ENCODE measurements around the gene C1orf116.
"Not testable (repeated sequence)": the region's sequence is repeated elsewhere in the genome, so short reads cannot be mapped to it uniquely, and the experiment has no call there.

The C1orf116 gene

DNA sequence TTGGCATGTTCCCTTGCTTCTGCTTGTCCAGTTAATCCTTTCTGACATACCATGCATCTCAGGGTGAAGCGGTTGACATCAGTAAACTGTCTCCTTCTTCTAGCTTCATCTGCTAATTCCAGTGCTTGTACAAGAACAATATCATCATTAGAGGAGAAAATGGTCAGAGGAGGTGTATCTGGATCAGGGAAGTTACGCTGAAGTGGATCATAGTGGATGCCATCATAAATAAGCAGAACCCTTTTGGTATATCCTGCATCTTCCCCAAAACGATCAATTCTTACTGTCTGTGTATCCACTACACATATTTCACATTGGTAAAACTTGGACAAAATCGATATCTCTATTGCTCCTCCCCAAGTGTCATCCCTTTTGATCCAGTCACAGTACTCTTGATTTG, 16.5 kb upstream of the C1orf116 start:
- no peak for TF ChIP-seq CTCF (IDR thresholded peaks at IDR 0.05; ENCODE audit: low read depth, low read length)
- TF ChIP-seq POLR2A (IDR thresholded peaks at IDR 0.05; ENCODE audit: extremely low read depth, insufficient read length), result no peak
- TF ChIP-seq MAX (IDR thresholded peaks at IDR 0.05; ENCODE audit: low read depth, low read length), result no peak
- TF ChIP-seq MYC (IDR thresholded peaks at IDR 0.05; ENCODE audit: low read depth, low read length), result no peak
- H3K4me3 ChIP-seq (ENCODE audit: low read depth, low read length), result peak overlapping the region; percentile 92
- DNase-seq (ENCODE audit: low read depth), result no peak

GRCh38 chr1:207048041-207048440, 15.5 kb upstream of the C1orf116 start:
- no peak for DNase-seq (ENCODE audit: low read depth)
- TF ChIP-seq MYC (IDR thresholded peaks at IDR 0.05; ENCODE audit: low read depth, low read length) (no peak), CTCF (IDR thresholded peaks at IDR 0.05; ENCODE audit: low read depth, low read length) (no peak), MAX (IDR thresholded peaks at IDR 0.05; ENCODE audit: low read depth, low read length) (no peak), POLR2A (IDR thresholded peaks at IDR 0.05; ENCODE audit: extremely low read depth, insufficient read length) (no peak)
- H3K4me3 ChIP-seq (ENCODE audit: low read depth, low read length), result no peak overlapping the region

- no peak for DNase-seq (ENCODE audit: low read depth)
- H3K4me3 ChIP-seq (ENCODE audit: low read depth, low read length), result no peak overlapping the region
- no peak for TF ChIP-seq CTCF (IDR thresholded peaks at IDR 0.05; ENCODE audit: low read depth, low read length)
- TF ChIP-seq MYC (IDR thresholded peaks at IDR 0.05; ENCODE audit: low read depth, low read length), result no peak
- TF ChIP-seq MAX (IDR thresholded peaks at IDR 0.05; ENCODE audit: low read depth, low read length), result no peak
- TF ChIP-seq POLR2A (IDR thresholded peaks at IDR 0.05; ENCODE audit: extremely low read depth, insufficient read length), result no peak
These were observed 14.9 kb upstream of the C1orf116 start for GRCh38 chr1:207047505-207047904.

- no peak for DNase-seq (ENCODE audit: low read depth)
- H3K4me3 ChIP-seq (ENCODE audit: low read depth, low read length), result no peak overlapping the region
- no peak for TF ChIP-seq POLR2A (IDR thresholded peaks at IDR 0.05; ENCODE audit: extremely low read depth, insufficient read length)
These were observed 12.9 kb upstream of the C1orf116 start for GRCh38 chr1:207045453-207045852.

- H3K4me3 ChIP-seq (ENCODE audit: low read depth, low read length); DNase-seq (ENCODE audit: low read depth): not testable (repeated sequence)
These were observed 8.8 kb upstream of the C1orf116 start for GRCh38 chr1:207041397-207041796.

DNA sequence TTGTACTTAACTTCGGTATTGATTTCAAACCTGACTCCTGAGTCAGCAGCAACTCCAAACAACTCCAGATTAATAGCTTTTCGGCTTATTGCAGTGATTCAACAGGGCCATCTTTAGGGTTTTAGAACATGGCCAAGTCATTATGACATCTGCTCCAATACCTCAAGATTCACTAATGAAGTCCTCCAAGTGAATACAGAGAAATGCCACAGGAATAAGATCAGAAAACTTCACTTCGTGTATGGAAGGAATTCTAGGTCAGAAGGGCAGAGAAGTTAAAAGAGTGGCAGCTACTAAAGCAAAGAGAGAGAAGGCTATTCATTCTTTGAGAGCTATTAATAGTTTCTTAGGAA, 7.6 kb upstream of the C1orf116 start:
- TF ChIP-seq POLR2A (IDR thresholded peaks at IDR 0.05; ENCODE audit: extremely low read depth, insufficient read length), result no peak
- TF ChIP-seq MAX (IDR thresholded peaks at IDR 0.05; ENCODE audit: low read depth, low read length), result no peak
- no peak for TF ChIP-seq CTCF (IDR thresholded peaks at IDR 0.05; ENCODE audit: low read depth, low read length)
- no peak for TF ChIP-seq MYC (IDR thresholded peaks at IDR 0.05; ENCODE audit: low read depth, low read length)
- H3K4me3 ChIP-seq (ENCODE audit: low read depth, low read length), result no peak overlapping the region
- no peak for DNase-seq (ENCODE audit: low read depth)

- no peak overlapping the region for H3K4me3 ChIP-seq (ENCODE audit: low read depth, low read length)
- no peak for TF ChIP-seq POLR2A (IDR thresholded peaks at IDR 0.05; ENCODE audit: extremely low read depth, insufficient read length)
- no peak for TF ChIP-seq MYC (IDR thresholded peaks at IDR 0.05; ENCODE audit: low read depth, low read length)
- no peak for TF ChIP-seq CTCF (IDR thresholded peaks at IDR 0.05; ENCODE audit: low read depth, low read length)
- no peak for TF ChIP-seq MAX (IDR thresholded peaks at IDR 0.05; ENCODE audit: low read depth, low read length)
- no peak for DNase-seq (ENCODE audit: low read depth)
These were observed 7.0 kb upstream of the C1orf116 start for GRCh38 chr1:207039380-207040180.

All from NB4 (cell line).